Measurements from ENCODE around the gene TRAM2. TPM values are rescaled to one million over a fixed set of nuclear protein-coding genes. Genes with fewer than 3 reads are reported as not detected.
A peak's percentile ranks its signal among the peaks of the same experiment; 100 is the strongest.

Gene TRAM2
- total RNA-seq, 1 experiment from 2014 or later: 21.2 TPM

- Histone ChIP-seq H3K23me2 (ENCODE audit: insufficient read length, low read depth, low read length, poor library complexity, severe bottlenecking) (no peaks in the 10 kb centered on the region), H3K4ac (ENCODE audit: low read depth, low read length) (no peak overlapping the region), H2AFZ (ENCODE audit: low read length) (no peak overlapping the region), H4K20me1 (ENCODE audit: control insufficient read depth, insufficient read depth, insufficient read length) (peaks cover 2% of the 10 kb centered on the region), H2BK20ac (ENCODE audit: low read depth, low read length, poor library complexity, severe bottlenecking) (no peak overlapping the region), H2BK5ac (ENCODE audit: insufficient read length, low read length) (no peak overlapping the region), H4K5ac (ENCODE audit: insufficient read length, low read depth, low read length) (no peak overlapping the region), H2BK15ac (ENCODE audit: low read depth, low read length) (no peak overlapping the region), H3K9me3 (ENCODE audit: control insufficient read depth, low read depth, low read length) (no peaks in the 10 kb centered on the region), H3K79me2 (ENCODE audit: insufficient read depth, low read length) (peaks cover 6% of the 10 kb centered on the region; the same call in 1 of the 2 replicates), H2BK12ac (ENCODE audit: insufficient read length, low read depth, low read length) (no peak overlapping the region), H4K8ac (replicated peaks; ENCODE audit: insufficient read length, low read depth, low read length) (no peak overlapping the region), H3K4me1 (ENCODE audit: insufficient read depth, low read length) (peaks cover 3% of the 10 kb centered on the region; the same call in 1 of the 2 replicates), H3K56ac (ENCODE audit: insufficient read length, low read depth, low read length) (no peak overlapping the region), H3K23ac (ENCODE audit: insufficient read length, low read depth, low read length) (no peak overlapping the region), H2BK120ac (ENCODE audit: low read depth, low read length, poor library complexity, severe bottlenecking) (no peak overlapping the region), H3K27me3 (ENCODE audit: insufficient read depth, low read length) (no peaks in the 10 kb centered on the region), H3K18ac (ENCODE audit: insufficient read length, low read depth, low read length) (no peak overlapping the region), H3K27ac (ENCODE audit: insufficient read length, low read depth, low read length) (no peak overlapping the region), H3K79me1 (ENCODE audit: insufficient read depth, low read depth, low read length, poor library complexity, severe bottlenecking) (peaks cover 2% of the 10 kb centered on the region), H2AK5ac (ENCODE audit: insufficient read length, low read length) (no peak overlapping the region), H4K91ac (ENCODE audit: insufficient read length, low read depth, low read length) (no peak overlapping the region), H3K14ac (ENCODE audit: insufficient read depth, low read length) (no peak overlapping the region), H3T11ph (ENCODE audit: low read length) (no peak overlapping the region), H3K4me2 (ENCODE audit: insufficient read depth, insufficient read length, low read length) (no peak overlapping the region), H3K9ac (ENCODE audit: extremely low read depth, insufficient read length, low read length) (no peak overlapping the region)
- Mint-ChIP-seq H3K4me3 (no peak overlapping the region), H3K4me1 (peaks cover 54 to 56% of the 10 kb centered on the region in 2 experiments), H3K9me3 (no peaks in the 10 kb centered on the region), H3K27ac (peak overlapping the region in 1 of 3 experiments; percentile 32; a peak in 1 of 7 replicates), H3K27me3 (ENCODE audit: low read depth) (no peaks in the 10 kb centered on the region; the same call in 1 of the 2 replicates), H3K36me3 (ENCODE audit: insufficient read depth in 1 of 3, low read depth in 3 of 3) (no peaks in the 10 kb centered on the region)
- DNase-seq: no peak
- WGBS (ENCODE audit: extremely low coverage, insufficient read length, low lambda C conversion rate): no CpG with 5 or more reads among the region's 2 CpGs
- TF ChIP-seq, protein P1, sequence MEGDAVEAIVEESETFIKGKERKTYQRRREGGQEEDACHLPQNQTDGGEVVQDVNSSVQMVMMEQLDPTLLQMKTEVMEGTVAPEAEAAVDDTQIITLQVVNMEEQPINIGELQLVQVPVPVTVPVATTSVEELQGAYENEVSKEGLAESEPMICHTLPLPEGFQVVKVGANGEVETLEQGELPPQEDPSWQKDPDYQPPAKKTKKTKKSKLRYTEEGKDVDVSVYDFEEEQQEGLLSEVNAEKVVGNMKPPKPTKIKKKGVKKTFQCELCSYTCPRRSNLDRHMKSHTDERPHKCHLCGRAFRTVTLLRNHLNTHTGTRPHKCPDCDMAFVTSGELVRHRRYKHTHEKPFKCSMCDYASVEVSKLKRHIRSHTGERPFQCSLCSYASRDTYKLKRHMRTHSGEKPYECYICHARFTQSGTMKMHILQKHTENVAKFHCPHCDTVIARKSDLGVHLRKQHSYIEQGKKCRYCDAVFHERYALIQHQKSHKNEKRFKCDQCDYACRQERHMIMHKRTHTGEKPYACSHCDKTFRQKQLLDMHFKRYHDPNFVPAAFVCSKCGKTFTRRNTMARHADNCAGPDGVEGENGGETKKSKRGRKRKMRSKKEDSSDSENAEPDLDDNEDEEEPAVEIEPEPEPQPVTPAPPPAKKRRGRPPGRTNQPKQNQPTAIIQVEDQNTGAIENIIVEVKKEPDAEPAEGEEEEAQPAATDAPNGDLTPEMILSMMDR (conservative IDR thresholded peaks at IDR 0.05): no peak
Measured at GRCh38 chr6:52566201-52566600, 10.7 kb downstream of the TRAM2 start.

Data from H9 (cell line).